ENCODE results near the gene SH3D19.

Gene SH3D19

GRCh38 chr4:151148261-151148660, 177.1 kb downstream of the SH3D19 start:
- H4K5ac ChIP-seq (ENCODE audit: low read length), result no peak overlapping the region
- H2AK5ac ChIP-seq (ENCODE audit: low read length), result no peak overlapping the region
- no peak overlapping the region for H3K4me2 ChIP-seq (ENCODE audit: low read length)
- no peak overlapping the region for H3K23ac ChIP-seq (ENCODE audit: low read length)
- H2BK120ac ChIP-seq (ENCODE audit: low read depth, low read length), result no peak overlapping the region
- no peak overlapping the region for H3K9ac ChIP-seq (ENCODE audit: low read length)
- H3K4ac ChIP-seq (ENCODE audit: low read depth, low read length), result no peak overlapping the region
- H3K18ac ChIP-seq (ENCODE audit: low read length), result no peak overlapping the region
- H3K36me3 ChIP-seq (ENCODE audit: control insufficient read depth, insufficient read depth, low read length), result no peaks in the 10 kb centered on the region
- no peaks in the 10 kb centered on the region for H3K4me1 ChIP-seq (ENCODE audit: control insufficient read depth, low read depth, low read length)
- H2BK15ac ChIP-seq (replicated peaks; ENCODE audit: low read depth), result no peak overlapping the region
- H3K4me3 ChIP-seq (ENCODE audit: low read length), result no peak overlapping the region
- H3K27ac ChIP-seq (ENCODE audit: low read depth, low read length), result no peak overlapping the region
- no peak for DNase-seq
- no peak overlapping the region for H4K8ac ChIP-seq (ENCODE audit: low read depth, low read length)
- no peaks in the 10 kb centered on the region for H3K79me2 ChIP-seq (ENCODE audit: control insufficient read depth, insufficient read depth, low read length)
- no peak overlapping the region for H3K56ac ChIP-seq (ENCODE audit: low read length)
- no CpG with 5 or more reads among the region's 4 CpGs for WGBS (ENCODE audit: extremely low coverage, insufficient coverage, low lambda C conversion rate)
- H3K79me1 ChIP-seq (ENCODE audit: low read length), result no peaks in the 10 kb centered on the region
- no peaks in the 10 kb centered on the region for H3K27me3 ChIP-seq (ENCODE audit: insufficient read depth, low read length, poor library complexity)
- no peak overlapping the region for H2BK5ac ChIP-seq (ENCODE audit: low read length)

- no CpG with 5 or more reads among the region's 3 CpGs for WGBS (ENCODE audit: extremely low coverage, insufficient coverage, low lambda C conversion rate)
- no peak for DNase-seq
- no peak overlapping the region for H3K4ac ChIP-seq (ENCODE audit: low read depth, low read length)
Observed at GRCh38 chr4:151147000-151147399, 178.4 kb downstream of the SH3D19 start.

GRCh38 chr4:151144329-151145072, 180.9 kb downstream of the SH3D19 start:
- Histone ChIP-seq H4K8ac (ENCODE audit: low read depth, low read length) (no peak overlapping the region), H3K79me1 (ENCODE audit: low read length) (no peaks in the 10 kb centered on the region), H2AK5ac (ENCODE audit: low read length) (no peak overlapping the region), H3K56ac (ENCODE audit: low read length) (no peak overlapping the region), H3K4me2 (ENCODE audit: low read length) (no peak overlapping the region), H3K4ac (ENCODE audit: low read depth, low read length) (no peak overlapping the region), H3K18ac (ENCODE audit: low read length) (no peak overlapping the region), H3K9ac (ENCODE audit: low read length) (no peak overlapping the region), H2BK15ac (replicated peaks; ENCODE audit: low read depth) (no peak overlapping the region), H2BK120ac (ENCODE audit: low read depth, low read length) (no peak overlapping the region), H3K27me3 (ENCODE audit: insufficient read depth, low read length, poor library complexity) (no peaks in the 10 kb centered on the region), H3K4me3 (ENCODE audit: low read length) (no peak overlapping the region), H3K4me1 (ENCODE audit: control insufficient read depth, low read depth, low read length) (no peaks in the 10 kb centered on the region), H3K27ac (ENCODE audit: low read depth, low read length) (no peak overlapping the region), H3K23ac (ENCODE audit: low read length) (no peak overlapping the region), H3K36me3 (ENCODE audit: control insufficient read depth, insufficient read depth, low read length) (peaks cover 2% of the 10 kb centered on the region), H2BK5ac (ENCODE audit: low read length) (no peak overlapping the region), H4K5ac (ENCODE audit: low read length) (no peak overlapping the region), H3K79me2 (ENCODE audit: control insufficient read depth, insufficient read depth, low read length) (no peaks in the 10 kb centered on the region)
- WGBS (ENCODE audit: extremely low coverage, insufficient coverage, low lambda C conversion rate), result no CpG with 5 or more reads among the region's 5 CpGs
- DNase-seq, result no peak

More at GRCh38 chr4:151147000-151147399, 178.4 kb downstream of the SH3D19 start:
- H3K23ac ChIP-seq (ENCODE audit: low read length), result no peak overlapping the region
- no peak overlapping the region for H2BK120ac ChIP-seq (ENCODE audit: low read depth, low read length)
- H2AK5ac ChIP-seq (ENCODE audit: low read length), result no peak overlapping the region
- no peak overlapping the region for H3K27ac ChIP-seq (ENCODE audit: low read depth, low read length)
- no peaks in the 10 kb centered on the region for H3K4me1 ChIP-seq (ENCODE audit: control insufficient read depth, low read depth, low read length)
- no peak overlapping the region for H2BK5ac ChIP-seq (ENCODE audit: low read length)
- no peaks in the 10 kb centered on the region for H3K36me3 ChIP-seq (ENCODE audit: control insufficient read depth, insufficient read depth, low read length)
- no peak overlapping the region for H3K4me2 ChIP-seq (ENCODE audit: low read length)
- no peaks in the 10 kb centered on the region for H3K27me3 ChIP-seq (ENCODE audit: insufficient read depth, low read length, poor library complexity)
- H2BK15ac ChIP-seq (replicated peaks; ENCODE audit: low read depth), result no peak overlapping the region
- no peak overlapping the region for H3K9ac ChIP-seq (ENCODE audit: low read length)
- no peaks in the 10 kb centered on the region for H3K79me1 ChIP-seq (ENCODE audit: low read length)
- no peak overlapping the region for H3K4me3 ChIP-seq (ENCODE audit: low read length)
- no peak overlapping the region for H4K8ac ChIP-seq (ENCODE audit: low read depth, low read length)
- H4K5ac ChIP-seq (ENCODE audit: low read length), result no peak overlapping the region
- H3K56ac ChIP-seq (ENCODE audit: low read length), result no peak overlapping the region
- no peak overlapping the region for H3K18ac ChIP-seq (ENCODE audit: low read length)
- no peaks in the 10 kb centered on the region for H3K79me2 ChIP-seq (ENCODE audit: control insufficient read depth, insufficient read depth, low read length)

GRCh38 chr4:151143811-151144210, 181.6 kb downstream of the SH3D19 start:
- Histone ChIP-seq H3K27me3 (ENCODE audit: insufficient read depth, low read length, poor library complexity) (no peaks in the 10 kb centered on the region), H2AK5ac (ENCODE audit: low read length) (no peak overlapping the region), H2BK120ac (ENCODE audit: low read depth, low read length) (no peak overlapping the region), H4K5ac (ENCODE audit: low read length) (no peak overlapping the region), H3K56ac (ENCODE audit: low read length) (no peak overlapping the region), H2BK5ac (ENCODE audit: low read length) (no peak overlapping the region), H3K18ac (ENCODE audit: low read length) (no peak overlapping the region), H4K8ac (ENCODE audit: low read depth, low read length) (no peak overlapping the region), H3K79me2 (ENCODE audit: control insufficient read depth, insufficient read depth, low read length) (no peaks in the 10 kb centered on the region), H3K4me3 (ENCODE audit: low read length) (no peak overlapping the region), H3K79me1 (ENCODE audit: low read length) (no peaks in the 10 kb centered on the region), H3K36me3 (ENCODE audit: control insufficient read depth, insufficient read depth, low read length) (peaks cover 2% of the 10 kb centered on the region), H2BK15ac (replicated peaks; ENCODE audit: low read depth) (no peak overlapping the region), H3K4me1 (ENCODE audit: control insufficient read depth, low read depth, low read length) (no peaks in the 10 kb centered on the region), H3K4ac (ENCODE audit: low read depth, low read length) (no peak overlapping the region), H3K9ac (ENCODE audit: low read length) (no peak overlapping the region), H3K27ac (ENCODE audit: low read depth, low read length) (no peak overlapping the region), H3K23ac (ENCODE audit: low read length) (no peak overlapping the region), H3K4me2 (ENCODE audit: low read length) (no peak overlapping the region)
- 100% methylated on average over 1 of the region's 3 CpGs for WGBS (ENCODE audit: extremely low coverage, insufficient coverage, low lambda C conversion rate)
- no peak for DNase-seq

- H3K27ac ChIP-seq (ENCODE audit: low read depth, low read length), result no peak overlapping the region
- H3K18ac ChIP-seq (ENCODE audit: low read length), result no peak overlapping the region
- H2BK120ac ChIP-seq (ENCODE audit: low read depth, low read length), result no peak overlapping the region
- no peak overlapping the region for H3K4me2 ChIP-seq (ENCODE audit: low read length)
- no peak overlapping the region for H2BK15ac ChIP-seq (replicated peaks; ENCODE audit: low read depth)
- no peak overlapping the region for H3K56ac ChIP-seq (ENCODE audit: low read length)
- H3K4ac ChIP-seq (ENCODE audit: low read depth, low read length), result no peak overlapping the region
- H3K79me2 ChIP-seq (ENCODE audit: control insufficient read depth, insufficient read depth, low read length), result no peaks in the 10 kb centered on the region
- H3K4me1 ChIP-seq (ENCODE audit: control insufficient read depth, low read depth, low read length), result no peaks in the 10 kb centered on the region
- H4K5ac ChIP-seq (ENCODE audit: low read length), result no peak overlapping the region
- H4K8ac ChIP-seq (ENCODE audit: low read depth, low read length), result no peak overlapping the region
- no peak overlapping the region for H3K9ac ChIP-seq (ENCODE audit: low read length)
- DNase-seq, result no peak
- no peak overlapping the region for H3K4me3 ChIP-seq (ENCODE audit: low read length)
- H3K23ac ChIP-seq (ENCODE audit: low read length), result no peak overlapping the region
- no peak overlapping the region for H2AK5ac ChIP-seq (ENCODE audit: low read length)
- H2BK5ac ChIP-seq (ENCODE audit: low read length), result no peak overlapping the region
- WGBS (ENCODE audit: extremely low coverage, insufficient coverage, low lambda C conversion rate), result no CpG with 5 or more reads among the region's 2 CpGs
- peaks cover 2% of the 10 kb centered on the region for H3K36me3 ChIP-seq (ENCODE audit: control insufficient read depth, insufficient read depth, low read length)
- no peaks in the 10 kb centered on the region for H3K27me3 ChIP-seq (ENCODE audit: insufficient read depth, low read length, poor library complexity)
- no peaks in the 10 kb centered on the region for H3K79me1 ChIP-seq (ENCODE audit: low read length)
Observed at GRCh38 chr4:151143162-151143561, 182.2 kb downstream of the SH3D19 start.

GRCh38 chr4:151142758-151143157, 182.6 kb downstream of the SH3D19 start:
- Histone ChIP-seq H3K79me1 (ENCODE audit: low read length) (no peaks in the 10 kb centered on the region), H3K18ac (ENCODE audit: low read length) (no peak overlapping the region), H3K4ac (ENCODE audit: low read depth, low read length) (no peak overlapping the region), H2BK5ac (ENCODE audit: low read length) (no peak overlapping the region), H3K4me3 (ENCODE audit: low read length) (no peak overlapping the region), H3K56ac (ENCODE audit: low read length) (no peak overlapping the region), H4K8ac (ENCODE audit: low read depth, low read length) (no peak overlapping the region), H2BK15ac (replicated peaks; ENCODE audit: low read depth) (no peak overlapping the region), H3K23ac (ENCODE audit: low read length) (no peak overlapping the region), H3K27me3 (ENCODE audit: insufficient read depth, low read length, poor library complexity) (no peaks in the 10 kb centered on the region), H2AK5ac (ENCODE audit: low read length) (no peak overlapping the region), H3K4me1 (ENCODE audit: control insufficient read depth, low read depth, low read length) (no peaks in the 10 kb centered on the region), H3K4me2 (ENCODE audit: low read length) (no peak overlapping the region), H3K27ac (ENCODE audit: low read depth, low read length) (no peak overlapping the region), H3K79me2 (ENCODE audit: control insufficient read depth, insufficient read depth, low read length) (no peaks in the 10 kb centered on the region), H2BK120ac (ENCODE audit: low read depth, low read length) (no peak overlapping the region), H3K9ac (ENCODE audit: low read length) (no peak overlapping the region), H4K5ac (ENCODE audit: low read length) (no peak overlapping the region), H3K36me3 (ENCODE audit: control insufficient read depth, insufficient read depth, low read length) (peaks cover 2% of the 10 kb centered on the region)
- no CpG with 5 or more reads among the region's 1 CpG for WGBS (ENCODE audit: extremely low coverage, insufficient coverage, low lambda C conversion rate)
- no peak for DNase-seq
